C4-2B (cell line): ENCODE data around the gene PRIMPOL.

Experiments
- ZFX ChIP-seq: fragments of 450-650 bp; IDR thresholded peaks from 2 replicates; pipeline ENCODE4 v1.6.1; 2017
- TF ChIP-seq, protein P1 (sequence below): fragments of 450-650 bp; conservative IDR thresholded peaks from 2 replicates; pipeline ENCODE4 v1.5.1; 2017; ENCODE audit warnings: mild to moderate bottlenecking

DNA sequence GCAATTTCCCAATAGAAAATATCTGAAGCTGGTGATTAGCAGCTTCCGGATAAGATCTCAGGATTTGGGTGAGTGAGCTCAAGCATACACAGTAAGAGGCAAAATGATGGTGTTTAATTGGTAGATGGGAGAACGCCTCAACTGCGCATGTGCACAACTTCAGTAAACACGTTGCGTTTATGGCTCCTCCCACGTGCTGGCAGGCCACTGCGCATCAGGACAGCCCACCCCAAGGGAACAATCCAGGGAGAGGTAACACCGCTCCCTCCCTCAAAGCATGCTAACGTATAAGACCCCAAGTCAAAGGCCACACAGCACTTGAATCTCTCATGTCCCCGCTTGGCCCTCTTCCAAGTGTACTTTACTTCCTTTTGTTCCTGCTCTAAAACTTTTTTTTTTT is 94.7 kb downstream of the PRIMPOL start:
- TF ChIP-seq, protein P1, sequence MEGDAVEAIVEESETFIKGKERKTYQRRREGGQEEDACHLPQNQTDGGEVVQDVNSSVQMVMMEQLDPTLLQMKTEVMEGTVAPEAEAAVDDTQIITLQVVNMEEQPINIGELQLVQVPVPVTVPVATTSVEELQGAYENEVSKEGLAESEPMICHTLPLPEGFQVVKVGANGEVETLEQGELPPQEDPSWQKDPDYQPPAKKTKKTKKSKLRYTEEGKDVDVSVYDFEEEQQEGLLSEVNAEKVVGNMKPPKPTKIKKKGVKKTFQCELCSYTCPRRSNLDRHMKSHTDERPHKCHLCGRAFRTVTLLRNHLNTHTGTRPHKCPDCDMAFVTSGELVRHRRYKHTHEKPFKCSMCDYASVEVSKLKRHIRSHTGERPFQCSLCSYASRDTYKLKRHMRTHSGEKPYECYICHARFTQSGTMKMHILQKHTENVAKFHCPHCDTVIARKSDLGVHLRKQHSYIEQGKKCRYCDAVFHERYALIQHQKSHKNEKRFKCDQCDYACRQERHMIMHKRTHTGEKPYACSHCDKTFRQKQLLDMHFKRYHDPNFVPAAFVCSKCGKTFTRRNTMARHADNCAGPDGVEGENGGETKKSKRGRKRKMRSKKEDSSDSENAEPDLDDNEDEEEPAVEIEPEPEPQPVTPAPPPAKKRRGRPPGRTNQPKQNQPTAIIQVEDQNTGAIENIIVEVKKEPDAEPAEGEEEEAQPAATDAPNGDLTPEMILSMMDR, result no peak
- TF ChIP-seq ZFX, result no peak
